ENCODE results near the gene PGBD5.

Gene PGBD5

DNA sequence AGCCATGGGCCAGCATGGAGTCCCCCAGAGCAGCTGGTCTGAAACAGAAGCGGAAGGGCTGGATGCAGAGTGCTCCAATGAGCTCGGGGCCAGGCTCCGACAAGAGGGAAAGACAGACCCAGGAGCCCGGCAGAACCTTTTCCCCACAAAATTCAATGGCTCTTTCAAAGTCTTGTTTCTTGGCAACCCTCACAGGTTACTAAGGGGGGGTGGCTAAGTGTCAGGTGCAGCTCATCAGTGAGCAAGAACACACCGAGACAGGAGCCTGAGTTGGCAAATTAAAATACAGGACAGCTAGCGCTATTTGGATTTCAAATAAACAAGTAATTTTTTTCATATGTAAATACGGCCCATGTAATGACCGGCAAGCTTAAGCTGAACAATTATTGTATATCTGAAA lies 27.3 kb downstream of the PGBD5 start:
- DNase-seq: no peak

GRCh38 chr1:230396966-230397365 lies 29.2 kb downstream of the PGBD5 start:
- DNase-seq: no peak

DNA sequence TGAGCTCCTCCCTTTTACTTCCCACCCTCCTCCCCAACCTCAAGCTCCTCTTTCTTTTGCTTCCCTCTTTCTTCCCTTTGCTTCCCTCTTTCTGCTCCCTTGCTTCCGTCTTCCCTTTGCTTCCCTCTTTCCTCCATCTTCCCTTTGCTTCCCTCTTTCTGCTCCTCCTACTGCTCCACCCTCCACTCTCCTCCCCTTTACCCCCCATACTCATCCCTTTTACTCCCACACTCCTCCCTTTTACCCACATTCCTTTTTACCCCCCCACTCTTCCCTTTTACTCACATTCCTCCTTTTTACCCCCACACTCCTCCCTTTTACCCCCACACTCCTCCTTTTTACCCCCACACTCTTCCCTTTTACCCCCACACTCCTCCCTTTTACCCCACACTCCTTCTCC lies 30.2 kb downstream of the PGBD5 start:
- DNase-seq: no peak

- no peak for DNase-seq
Measured at GRCh38 chr1:230394741-230395140, 31.4 kb downstream of the PGBD5 start.

DNA sequence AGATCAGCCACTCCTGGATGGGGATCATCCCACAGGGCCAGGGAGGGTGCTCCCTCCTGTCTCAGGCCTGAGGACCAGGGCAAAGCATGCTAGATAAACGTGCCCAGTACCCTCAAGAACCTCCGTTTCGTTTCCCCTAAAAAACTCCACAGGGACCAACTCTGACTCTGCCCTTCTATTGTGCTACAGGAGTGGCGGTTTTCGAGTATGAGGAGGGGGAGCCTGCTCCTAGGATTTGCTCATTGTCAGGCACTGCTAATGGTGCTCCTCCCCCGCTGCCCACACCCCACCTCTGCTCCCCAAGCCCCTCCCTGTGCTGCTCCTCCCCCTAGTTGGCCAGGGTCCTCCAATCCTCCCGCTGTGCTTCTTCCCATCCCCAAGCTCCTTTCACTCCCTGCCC lies 32.0 kb downstream of the PGBD5 start:
- no peak for DNase-seq

GRCh38 chr1:230393722-230394121 lies 32.4 kb downstream of the PGBD5 start:
- no peak for DNase-seq

DNA sequence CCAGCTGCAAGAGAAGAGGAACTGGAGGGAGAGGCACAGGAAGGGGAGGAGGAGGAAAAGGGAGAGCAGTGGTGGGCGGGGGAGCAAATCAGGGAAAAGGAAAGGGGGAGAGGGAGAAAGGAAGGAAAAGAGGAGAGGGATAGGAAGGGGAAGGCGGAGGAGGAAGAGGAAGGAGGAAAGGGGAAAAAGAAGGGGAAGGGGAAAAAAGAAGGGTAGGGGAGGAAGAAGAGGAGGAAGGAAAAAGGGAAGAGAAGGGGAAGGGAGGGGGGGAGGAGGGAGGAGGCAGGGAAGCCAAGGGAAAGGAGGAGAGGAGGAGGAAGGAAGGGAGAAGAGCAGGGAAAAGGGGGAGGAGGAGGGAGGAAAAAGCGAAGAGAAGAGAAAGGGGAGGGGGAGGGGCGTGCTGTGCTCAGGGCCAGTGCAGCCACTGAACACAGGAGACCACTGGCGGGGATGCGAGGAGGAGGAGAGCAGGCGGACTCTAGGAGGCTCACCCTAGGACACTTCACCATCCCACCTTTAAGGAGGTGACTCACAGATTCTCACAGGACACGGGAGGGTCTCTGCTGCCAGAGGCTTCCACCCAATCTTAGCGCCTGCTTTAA lies 33.1 kb downstream of the PGBD5 start:
- no peak for DNase-seq

GRCh38 chr1:230392536-230392909 lies 33.6 kb downstream of the PGBD5 start:
- no peak for DNase-seq

- no peak for DNase-seq
Measured at GRCh38 chr1:230391776-230392535, 34.2 kb downstream of the PGBD5 start.

- DNase-seq: no peak
Measured at GRCh38 chr1:230390371-230390770, 35.8 kb downstream of the PGBD5 start.

- no peak for DNase-seq
Measured at GRCh38 chr1:230387876-230388275, 38.3 kb downstream of the PGBD5 start.

- DNase-seq: no peak
Measured at GRCh38 chr1:230387296-230387695, 38.8 kb downstream of the PGBD5 start.

- no peak for DNase-seq
Measured at GRCh38 chr1:230386637-230387262, 39.4 kb downstream of the PGBD5 start.

GRCh38 chr1:230385930-230386329 lies 40.2 kb downstream of the PGBD5 start:
- no peak for DNase-seq

- DNase-seq: no peak
Measured at GRCh38 chr1:230385158-230385450, 41.0 kb downstream of the PGBD5 start.

- peak in 1 of 51 donors; percentile 37 for DNase-seq
Measured at GRCh38 chr1:230384380-230385157, 41.6 kb downstream of the PGBD5 start.

DNA sequence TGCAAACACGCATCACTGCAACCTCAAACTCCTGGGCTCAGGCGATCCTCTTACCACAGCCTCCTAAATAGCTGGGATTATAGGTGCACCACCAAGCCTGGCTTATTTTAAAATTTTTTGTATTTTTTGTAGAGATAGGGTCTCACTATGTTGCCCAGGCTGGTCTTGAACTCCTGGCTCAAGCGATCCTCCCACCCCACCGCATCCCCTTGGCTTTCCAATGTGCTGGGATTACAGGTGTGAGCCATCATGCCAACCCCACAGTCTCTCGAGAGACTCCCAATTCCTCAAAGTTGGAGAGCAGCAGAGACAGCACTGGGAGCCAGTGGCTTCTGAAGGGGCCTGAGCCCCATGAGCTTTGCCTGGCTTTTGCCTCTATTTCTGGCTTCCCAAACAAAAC lies 42.7 kb downstream of the PGBD5 start:
- no peak for DNase-seq

DNA sequence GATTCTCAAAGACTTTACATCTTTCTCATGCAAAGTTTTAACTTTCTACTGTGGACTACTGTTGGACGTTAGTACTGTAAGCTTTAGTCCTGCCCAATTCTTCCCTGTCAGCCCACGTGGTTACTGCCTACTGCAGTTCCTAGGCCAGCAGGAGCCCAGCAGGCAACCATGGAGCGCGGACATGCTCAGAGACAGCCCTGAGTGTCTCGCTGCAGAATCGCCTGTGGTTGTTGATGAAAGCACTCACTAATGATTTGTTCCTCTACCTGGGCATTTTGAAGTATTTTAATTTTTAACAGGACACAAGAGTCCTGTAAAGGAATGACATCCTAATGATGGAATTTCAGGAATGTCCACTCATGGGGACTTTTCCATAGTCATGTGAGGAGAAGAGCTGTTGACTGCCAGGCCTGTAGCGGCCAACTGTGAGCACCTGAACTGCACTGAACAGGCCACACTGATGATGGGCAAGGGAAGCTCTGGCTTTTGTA lies 44.1 kb downstream of the PGBD5 start:
- peak in 7 of 51 donors; percentile 8 to 37 (median 23) for DNase-seq

DNA sequence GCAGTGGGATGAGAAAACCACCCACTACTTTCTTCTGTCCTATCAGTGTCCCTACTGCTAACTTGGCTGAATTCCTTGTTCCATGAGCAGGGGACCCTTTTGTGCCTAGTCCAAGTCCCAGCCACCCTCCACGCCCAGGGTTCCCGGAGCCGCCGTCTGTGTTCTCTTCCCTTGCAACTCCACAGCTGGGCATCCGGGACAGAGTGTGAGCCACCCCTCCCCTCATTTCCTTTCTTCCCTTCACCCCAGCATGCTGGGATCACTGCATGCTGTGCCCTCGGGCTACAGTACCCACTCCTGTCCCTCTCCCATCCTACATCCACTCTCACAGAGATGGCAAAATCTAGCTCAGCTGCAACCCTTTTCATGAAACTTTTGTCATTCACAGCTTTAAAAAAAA lies 44.5 kb downstream of the PGBD5 start:
- DNase-seq: peak in 2 of 51 donors; percentile 30 to 35

GRCh38 chr1:230381049-230381467 lies 45.1 kb downstream of the PGBD5 start:
- peak in 1 of 51 donors; percentile 32 for DNase-seq

- DNase-seq: no peak
Measured at GRCh38 chr1:230379928-230380327, 46.2 kb downstream of the PGBD5 start.

GRCh38 chr1:230379462-230379861 lies 46.7 kb downstream of the PGBD5 start:
- no peak for DNase-seq
